HG03139 (cell line): Measurements from ENCODE around the gene PCIF1.
A peak's percentile ranks its signal among the peaks of the same experiment; 100 is the strongest.

Source experiments
- ATAC-seq: cut with Tn5 transposase; IDR thresholded peaks from one replicate; pipeline ENCODE4 v1.9.1; 2021; ENCODE audit not compliant: unreplicated experiment

The PCIF1 gene

GRCh38 chr20:45904583-45905504 is 29.6 kb upstream of the PCIF1 start:
- ATAC-seq, result no peak

GRCh38 chr20:45905505-45906079 is 28.9 kb upstream of the PCIF1 start:
- ATAC-seq, result no peak

- no peak for ATAC-seq
Observed at GRCh38 chr20:45907219-45907948, 27.1 kb upstream of the PCIF1 start.

GRCh38 chr20:45908084-45908483 is 26.4 kb upstream of the PCIF1 start:
- ATAC-seq, result no peak

- no peak for ATAC-seq
Observed at GRCh38 chr20:45909336-45909808, 25.1 kb upstream of the PCIF1 start.

- ATAC-seq, result no peak
Observed at GRCh38 chr20:45909817-45910669, 24.4 kb upstream of the PCIF1 start.

- peak; percentile 84 for ATAC-seq
Observed at GRCh38 chr20:45910670-45911485, 23.6 kb upstream of the PCIF1 start.

- no peak for ATAC-seq
Observed at GRCh38 chr20:45911486-45912343, 22.8 kb upstream of the PCIF1 start, which contains the start of gene PLTP. Gene PLTP, minus strand, starts transcription at chr20:45912155. Its CDS starts 703 bp downstream, at chr20:45911452.

GRCh38 chr20:45912344-45912682 is 22.2 kb upstream of the PCIF1 start:
- ATAC-seq, result no peak

- ATAC-seq, result no peak
Observed at GRCh38 chr20:45913116-45913515, 21.4 kb upstream of the PCIF1 start.

GRCh38 chr20:45917790-45918141 is 16.7 kb upstream of the PCIF1 start:
- ATAC-seq, result no peak

- no peak for ATAC-seq
Observed at GRCh38 chr20:45918182-45918737, 16.2 kb upstream of the PCIF1 start.

GRCh38 chr20:45918779-45919537 is 15.5 kb upstream of the PCIF1 start:
- ATAC-seq, result no peak

- ATAC-seq, result no peak
Observed at GRCh38 chr20:45919542-45920399, 14.7 kb upstream of the PCIF1 start.

GRCh38 chr20:45920462-45921336 is 13.8 kb upstream of the PCIF1 start:
- no peak for ATAC-seq
